MM.1S (cell line): ENCODE measurements around the gene GIPC3.

ENCODE experiments used
- CTCF ChIP-seq: fragments of 300-600 bp; sonication (generic); IDR thresholded peaks from 2 replicates; pipeline ENCODE4 v1.5.1; 2016; ENCODE audit warnings: antibody characterized with exemption, low read length, mixed read lengths
- EZH2 ChIP-seq: fragments of 300-600 bp; sonication (generic); optimal IDR thresholded peaks from 2 replicates; pipeline ENCODE3; 2017; ENCODE audit warnings: low read depth, mild to moderate bottlenecking, antibody characterized with exemption, low read length, mixed read lengths
- EZH2phosphoT487 ChIP-seq: fragments of 300-600 bp; sonication (generic); IDR thresholded peaks from 2 replicates; pipeline ENCODE4 v1.6.1; 2018; ENCODE audit warnings: antibody characterized with exemption, low read length

- TF ChIP-seq CTCF: no peak
- no peak for TF ChIP-seq EZH2
- TF ChIP-seq EZH2phosphoT487: no peak
Measured at GRCh38 chr19:3638208-3639193, 53.2 kb downstream of the GIPC3 start.
